HepG2 (cell line): ENCODE measurements around the gene LENEP. TPM values are rescaled to one million over a fixed set of nuclear protein-coding genes. Genes with fewer than 3 reads are reported as not detected.
A peak's percentile ranks its signal among the peaks of the same experiment; 100 is the strongest.

ENCODE experiments used
- ATF6 ChIP-seq: sonication (generic); formaldehyde crosslinking; conservative IDR thresholded peaks from 2 replicates; pipeline ENCODE4 v1.4.0; 2020; ENCODE audit warnings: missing genetic modification reagents
- HMGXB3 ChIP-seq: sonication (generic); formaldehyde crosslinking; IDR thresholded peaks from 2 replicates; pipeline ENCODE4 v1.4.0; 2020; ENCODE audit warnings: missing genetic modification reagents, borderline replicate concordance
- KLF12 ChIP-seq: sonication (generic); formaldehyde crosslinking; IDR thresholded peaks from 2 replicates; pipeline ENCODE4 v1.4.0; 2020; ENCODE audit warnings: missing genetic modification reagents, borderline replicate concordance
- NCOA2 ChIP-seq: sonication (generic); formaldehyde crosslinking; IDR thresholded peaks from 2 replicates; pipeline ENCODE4 v1.8.0; 2022; ENCODE audit warnings: inconsistent platforms
- NCOA5 ChIP-seq: sonication (generic); formaldehyde crosslinking; IDR thresholded peaks from 2 replicates; pipeline ENCODE4 v1.4.0; 2020; ENCODE audit warnings: missing genetic modification reagents
- NFE2L1 ChIP-seq: sonication (generic); formaldehyde crosslinking; IDR thresholded peaks from 2 replicates; pipeline ENCODE4 v1.4.0; 2020; ENCODE audit warnings: missing genetic modification reagents, mild to moderate bottlenecking, borderline replicate concordance
- RXRB ChIP-seq: IDR thresholded peaks from 2 replicates; pipeline ENCODE4 v1.6.1; 2016; ENCODE audit warnings: borderline replicate concordance, missing genetic modification reagents, missing compliant biosample characterization
- SIX1 ChIP-seq: sonication (generic); formaldehyde crosslinking; IDR thresholded peaks from 2 replicates; pipeline ENCODE4 v1.4.0; 2020; ENCODE audit warnings: missing genetic modification reagents, borderline replicate concordance
- SP1 ChIP-seq, 2 experiments: fragments of 450-650 bp in 1 of 2; sonication (generic) in 1 of 2; formaldehyde crosslinking in 1 of 2; IDR thresholded peaks; 2 replicates each; pipeline versions ENCODE4 v1.4.0 to v1.6.1; 2016 to 2020; ENCODE audit warnings: missing genetic modification reagents in 1 of 2
- STAG1 ChIP-seq: sonication (generic); formaldehyde crosslinking; IDR thresholded peaks from 2 replicates; pipeline ENCODE4 v1.4.0; 2020; ENCODE audit warnings: missing genetic modification reagents
- TRIM22 ChIP-seq: fragments of 450-650 bp; IDR thresholded peaks from 2 replicates; pipeline ENCODE4 v1.6.1; 2017
- U2AF2 ChIP-seq: fragments of 200-400 bp; formaldehyde crosslinking; IDR thresholded peaks from 2 replicates; pipeline ENCODE4 v1.6.1; 2017; ENCODE audit warnings: low read depth, mild to moderate bottlenecking, low read length
- ZBTB7B ChIP-seq: sonication (generic); formaldehyde crosslinking; IDR thresholded peaks from 2 replicates; pipeline ENCODE4 v1.4.0; 2020; ENCODE audit warnings: missing genetic modification reagents
- ZNF12 ChIP-seq: sonication (generic); formaldehyde crosslinking; IDR thresholded peaks from 2 replicates; pipeline ENCODE4 v1.5.0; 2020; ENCODE audit warnings: missing genetic modification reagents
- ZNF17 ChIP-seq: sonication (generic); formaldehyde crosslinking; IDR thresholded peaks from 2 replicates; pipeline ENCODE4 v1.5.0; 2020; ENCODE audit warnings: mild to moderate bottlenecking, missing genetic modification reagents
- ZNF792 ChIP-seq: IDR thresholded peaks from 2 replicates; pipeline ENCODE4 v1.6.1; 2016
- ZNF816 ChIP-seq: sonication (generic); formaldehyde crosslinking; IDR thresholded peaks from 2 replicates; pipeline ENCODE4 v1.8.0; 2022; ENCODE audit warnings: missing genetic modification reagents, mild to moderate bottlenecking, borderline replicate concordance
- polyA plus RNA-seq, 8 experiments: library from polyadenylated mRNA; depleted of rRNA in 3 of 8; stranded (reverse) in 7 of 8; unstranded in 1 of 8; fragments of >200 nt; fragmentation: Illumina TruSeq in 4 of 8; extraction: Trizol in 4 of 8; gene quantifications; 2 replicates each; pipeline versions ENCODE4 v1.2.1 to v1.2.3, GENCODE V29; 2011 to 2016; ENCODE audit warnings: low read depth in 4 of 8, missing spikeins in 1 of 8, mixed read lengths in 1 of 8; ENCODE audit not compliant: insufficient read depth in 1 of 8
- total RNA-seq, 5 experiments: library from RNA; depleted of rRNA; stranded (reverse); fragments of >200 nt; fragmentation: Illumina TruSeq; extraction: Trizol; gene quantifications; 2 replicates each; pipeline ENCODE4 v1.2.3, GENCODE V29; 2016; ENCODE audit warnings: low read depth in 1 of 5
- TF ChIP-seq, protein P1 (sequence below): sonication (generic); formaldehyde crosslinking; IDR thresholded peaks from 2 replicates; pipeline ENCODE4 v1.4.0; 2020; ENCODE audit warnings: mild to moderate bottlenecking, missing genetic modification reagents
- TF ChIP-seq, protein P2 (sequence below): sonication (generic); formaldehyde crosslinking; IDR thresholded peaks from 2 replicates; pipeline ENCODE4 v1.5.1; 2020; ENCODE audit warnings: mild to moderate bottlenecking, moderate library complexity, missing genetic modification reagents

Gene LENEP
- total and polyA plus RNA-seq, 2 of the 13 experiments (the other 11 are each of a cell fraction or from before 2014, with no cell fraction given): 0.29 TPM; not detected in 1

DNA sequence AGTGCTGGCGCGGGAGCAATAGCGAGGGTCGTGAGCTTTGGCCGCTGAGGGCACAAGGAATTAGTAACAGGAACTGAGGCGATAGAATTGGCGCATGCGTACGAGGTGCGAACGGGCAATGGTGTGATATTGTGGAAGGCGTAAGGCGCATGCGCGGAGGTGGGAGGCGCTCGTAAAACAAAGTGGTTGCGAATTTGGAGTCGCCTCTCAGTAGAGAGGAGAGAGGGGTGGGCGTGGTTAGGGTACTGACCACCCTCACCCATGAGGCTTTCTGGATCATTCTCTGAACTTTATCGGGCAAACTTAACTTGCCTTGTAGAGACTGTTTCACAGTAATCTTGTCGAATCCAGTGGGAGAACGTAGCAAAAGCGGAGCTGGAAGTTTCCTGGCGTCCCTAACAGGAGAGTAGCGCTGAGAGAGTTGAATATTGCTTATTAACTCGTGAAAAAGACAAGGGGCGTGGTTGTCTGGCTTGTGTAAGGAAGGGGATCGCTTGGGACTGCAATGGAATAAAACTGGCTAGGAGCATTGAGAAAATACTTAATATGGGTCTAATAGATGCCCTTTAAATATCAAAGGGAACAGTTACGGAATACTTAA, 18.5 kb upstream of the LENEP start (continued):
- TF ChIP-seq ZNF792 (CRISPR knock-in tag) (0 out of 2 replicates have a peak, but pooled peaks have one; percentile 51), SIX1 (CRISPR knock-in tag) (peak; percentile 9; the same call in 1 of the 2 replicates), ZNF816 (CRISPR knock-in tag) (peak; percentile 81; the same call in 1 of the 2 replicates), STAG1 (CRISPR knock-in tag) (no peak), ZNF12 (CRISPR knock-in tag) (no peak), HMGXB3 (CRISPR knock-in tag) (no peak; the same call in 1 of the 2 replicates), RXRB (no peak; the same call in 1 of the 2 replicates), NCOA5 (CRISPR knock-in tag) (no peak), TRIM22 (no peak), NCOA2 (CRISPR knock-in tag) (no peak), U2AF2 (no peak), ATF6 (CRISPR knock-in tag) (no peak), ZNF17 (CRISPR knock-in tag) (no peak), SP1 (IDR thresholded peaks at IDR 0.05) (no peak), SP1 (CRISPR knock-in tag; IDR thresholded peaks at IDR 0.05) (peak; percentile 1; the same call in 1 of the 2 replicates), KLF12 (no peak), NFE2L1 (CRISPR knock-in tag) (no peak), ZBTB7B (CRISPR knock-in tag) (no peak)
- TF ChIP-seq, protein P1, sequence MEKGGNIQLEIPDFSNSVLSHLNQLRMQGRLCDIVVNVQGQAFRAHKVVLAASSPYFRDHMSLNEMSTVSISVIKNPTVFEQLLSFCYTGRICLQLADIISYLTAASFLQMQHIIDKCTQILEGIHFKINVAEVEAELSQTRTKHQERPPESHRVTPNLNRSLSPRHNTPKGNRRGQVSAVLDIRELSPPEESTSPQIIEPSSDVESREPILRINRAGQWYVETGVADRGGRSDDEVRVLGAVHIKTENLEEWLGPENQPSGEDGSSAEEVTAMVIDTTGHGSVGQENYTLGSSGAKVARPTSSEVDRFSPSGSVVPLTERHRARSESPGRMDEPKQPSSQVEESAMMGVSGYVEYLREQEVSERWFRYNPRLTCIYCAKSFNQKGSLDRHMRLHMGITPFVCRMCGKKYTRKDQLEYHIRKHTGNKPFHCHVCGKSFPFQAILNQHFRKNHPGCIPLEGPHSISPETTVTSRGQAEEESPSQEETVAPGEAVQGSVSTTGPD: no peak
- TF ChIP-seq, protein P2, sequence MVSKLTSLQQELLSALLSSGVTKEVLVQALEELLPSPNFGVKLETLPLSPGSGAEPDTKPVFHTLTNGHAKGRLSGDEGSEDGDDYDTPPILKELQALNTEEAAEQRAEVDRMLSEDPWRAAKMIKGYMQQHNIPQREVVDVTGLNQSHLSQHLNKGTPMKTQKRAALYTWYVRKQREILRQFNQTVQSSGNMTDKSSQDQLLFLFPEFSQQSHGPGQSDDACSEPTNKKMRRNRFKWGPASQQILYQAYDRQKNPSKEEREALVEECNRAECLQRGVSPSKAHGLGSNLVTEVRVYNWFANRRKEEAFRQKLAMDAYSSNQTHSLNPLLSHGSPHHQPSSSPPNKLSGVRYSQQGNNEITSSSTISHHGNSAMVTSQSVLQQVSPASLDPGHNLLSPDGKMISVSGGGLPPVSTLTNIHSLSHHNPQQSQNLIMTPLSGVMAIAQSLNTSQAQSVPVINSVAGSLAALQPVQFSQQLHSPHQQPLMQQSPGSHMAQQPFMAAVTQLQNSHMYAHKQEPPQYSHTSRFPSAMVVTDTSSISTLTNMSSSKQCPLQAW (CRISPR knock-in tag): no peak
